ENCODE data around the gene CPNE1.

DNA sequence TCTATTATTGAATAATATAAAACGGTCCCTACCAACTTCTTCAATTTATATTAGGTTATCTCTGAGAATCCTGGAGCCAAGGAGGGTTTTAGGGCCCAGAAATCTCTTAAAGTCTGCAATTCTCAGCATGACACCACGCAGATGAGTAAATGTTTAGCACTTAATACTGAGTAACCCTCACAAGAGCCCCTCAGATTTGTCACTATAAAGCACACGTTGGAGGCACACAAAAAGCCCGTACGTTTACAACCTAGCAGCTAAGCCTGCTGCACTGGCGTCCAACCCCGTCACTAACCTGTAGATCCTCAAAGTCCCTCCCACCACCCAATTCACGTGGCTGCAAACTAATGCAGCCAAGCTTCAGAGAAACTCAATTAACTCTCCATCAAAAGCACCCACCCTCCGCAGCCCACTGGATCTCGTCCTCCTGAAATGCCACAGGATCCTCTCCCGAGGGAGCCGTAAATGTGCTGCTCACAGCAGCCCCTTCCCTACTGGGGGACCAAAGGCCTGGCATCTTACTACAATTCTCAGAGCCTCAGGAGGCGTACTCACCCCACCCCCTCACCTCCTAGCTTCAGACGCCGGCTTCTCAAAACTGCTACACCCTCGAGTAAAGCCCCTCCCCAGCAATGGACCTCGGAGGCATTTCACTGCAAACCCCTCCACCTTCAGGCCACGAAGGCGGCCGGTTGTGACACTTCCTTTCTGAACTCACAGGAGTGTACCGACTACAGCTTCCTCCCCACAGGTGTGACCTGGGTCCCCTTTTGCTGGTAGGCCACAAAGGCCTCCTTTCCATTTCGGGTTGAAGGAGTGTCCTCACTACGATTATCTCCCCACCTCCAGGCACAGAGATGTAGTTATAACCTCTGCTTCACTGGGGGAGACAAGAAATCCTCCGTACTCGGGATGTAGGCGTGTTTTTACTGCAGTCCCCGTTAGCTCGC, 909 bp downstream of the CPNE1 start:
- TF ChIP-seq, protein P1, sequence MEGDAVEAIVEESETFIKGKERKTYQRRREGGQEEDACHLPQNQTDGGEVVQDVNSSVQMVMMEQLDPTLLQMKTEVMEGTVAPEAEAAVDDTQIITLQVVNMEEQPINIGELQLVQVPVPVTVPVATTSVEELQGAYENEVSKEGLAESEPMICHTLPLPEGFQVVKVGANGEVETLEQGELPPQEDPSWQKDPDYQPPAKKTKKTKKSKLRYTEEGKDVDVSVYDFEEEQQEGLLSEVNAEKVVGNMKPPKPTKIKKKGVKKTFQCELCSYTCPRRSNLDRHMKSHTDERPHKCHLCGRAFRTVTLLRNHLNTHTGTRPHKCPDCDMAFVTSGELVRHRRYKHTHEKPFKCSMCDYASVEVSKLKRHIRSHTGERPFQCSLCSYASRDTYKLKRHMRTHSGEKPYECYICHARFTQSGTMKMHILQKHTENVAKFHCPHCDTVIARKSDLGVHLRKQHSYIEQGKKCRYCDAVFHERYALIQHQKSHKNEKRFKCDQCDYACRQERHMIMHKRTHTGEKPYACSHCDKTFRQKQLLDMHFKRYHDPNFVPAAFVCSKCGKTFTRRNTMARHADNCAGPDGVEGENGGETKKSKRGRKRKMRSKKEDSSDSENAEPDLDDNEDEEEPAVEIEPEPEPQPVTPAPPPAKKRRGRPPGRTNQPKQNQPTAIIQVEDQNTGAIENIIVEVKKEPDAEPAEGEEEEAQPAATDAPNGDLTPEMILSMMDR (IDR thresholded peaks at IDR 0.05) = no peak
- TF ChIP-seq EP300 (IDR thresholded peaks at IDR 0.05) (no peak), POLR2A (IDR thresholded peaks at IDR 0.05) (peak in 1 of 4 donors; percentile 21), POLR2AphosphoS5 (IDR thresholded peaks at IDR 0.05) (no peak)

Data from upper lobe of left lung (tissue), 4 donors.